Mesendoderm (in vitro differentiated cells): Measurements from ENCODE around the gene SELENOO.

Experiments used
- DNase-seq: peaks from one replicate; pipeline ENCODE4 v3.0.0; 2013
- H2AK5ac ChIP-seq: 2 replicates; pipeline ENCODE4 v1.6.1; 2013; ENCODE audit warnings: low read length, inconsistent platforms
- H2BK120ac ChIP-seq: 2 replicates; pipeline ENCODE4 v1.6.1; 2013; ENCODE audit warnings: low read depth, mild to moderate bottlenecking, low read length, moderate library complexity, mixed read lengths
- H2BK15ac ChIP-seq: replicated peaks from 2 replicates; pipeline ENCODE4 v1.6.1; 2013; ENCODE audit warnings: low read depth, mild to moderate bottlenecking, moderate library complexity
- H2BK5ac ChIP-seq: 2 replicates; pipeline ENCODE4 v1.6.1; 2013; ENCODE audit warnings: low read length, inconsistent platforms
- H3K18ac ChIP-seq: 2 replicates; pipeline ENCODE4 v1.6.1; 2013; ENCODE audit warnings: mild to moderate bottlenecking, low read length, mixed read lengths
- H3K23ac ChIP-seq: one replicate; pipeline ENCODE4 v1.6.1; 2013; ENCODE audit warnings: low read length
- H3K27ac ChIP-seq: 2 replicates; pipeline ENCODE4 v1.5.1; 2013; ENCODE audit warnings: low read depth, mild to moderate bottlenecking, inconsistent platforms, low read length, moderate library complexity
- H3K27me3 ChIP-seq: 2 replicates; pipeline ENCODE4 v1.6.1; 2013; ENCODE audit warnings: low read length, control low read depth, mild to moderate bottlenecking, inconsistent platforms; ENCODE audit not compliant: insufficient read depth, poor library complexity
- H3K36me3 ChIP-seq: 2 replicates; pipeline ENCODE4 v1.6.1; 2013; ENCODE audit warnings: low read length, inconsistent platforms; ENCODE audit not compliant: control insufficient read depth, insufficient read depth
- H3K4ac ChIP-seq: one replicate; pipeline ENCODE4 v1.6.1; 2013; ENCODE audit warnings: low read depth, mild to moderate bottlenecking, low read length, moderate library complexity
- H3K4me1 ChIP-seq: 2 replicates; pipeline ENCODE4 v1.6.1; 2013; ENCODE audit warnings: low read depth, low read length, inconsistent platforms; ENCODE audit not compliant: control insufficient read depth
- H3K4me2 ChIP-seq: 2 replicates; pipeline ENCODE4 v1.6.1; 2013; ENCODE audit warnings: low read length
- H3K4me3 ChIP-seq: 2 replicates; pipeline ENCODE4 v1.5.1; 2013; ENCODE audit warnings: mild to moderate bottlenecking, low read length
- H3K56ac ChIP-seq: one replicate; pipeline ENCODE4 v1.6.1; 2013; ENCODE audit warnings: low read length
- H3K79me1 ChIP-seq: 2 replicates; pipeline ENCODE4 v1.6.1; 2013; ENCODE audit warnings: low read length, inconsistent platforms
- H3K79me2 ChIP-seq: 2 replicates; pipeline ENCODE4 v1.6.1; 2013; ENCODE audit warnings: mild to moderate bottlenecking, low read length; ENCODE audit not compliant: control insufficient read depth, insufficient read depth
- H3K9ac ChIP-seq: 2 replicates; pipeline ENCODE4 v1.6.1; 2013; ENCODE audit warnings: low read length, inconsistent platforms
- H4K5ac ChIP-seq: one replicate; pipeline ENCODE4 v1.6.1; 2013; ENCODE audit warnings: low read length
- H4K8ac ChIP-seq: one replicate; pipeline ENCODE4 v1.6.1; 2013; ENCODE audit warnings: low read depth, mild to moderate bottlenecking, control low read depth, low read length, moderate library complexity
- WGBS: extraction: QIAGEN DNeasy Blood & Tissue Kit; methylation state at CpG from one replicate; pipeline ENCODE4 v1.1.7; 2013; ENCODE audit warnings: low lambda C conversion rate, missing lambda C conversion rate; ENCODE audit not compliant: insufficient coverage; ENCODE audit errors: extremely low coverage; 5-methylcytosine and 5-hydroxymethylcytosine counted together

SELENOO gene

GRCh38 chr22:50258361-50259292, 57.8 kb downstream of the SELENOO start:
- Histone ChIP-seq H3K4me3 (no peak overlapping the region), H3K9ac (no peak overlapping the region), H3K27ac (no peak overlapping the region), H2BK15ac (no peak overlapping the region), H3K18ac (no peak overlapping the region), H3K4ac (no peak overlapping the region), H3K23ac (no peak overlapping the region), H3K79me1 (no peaks in the 10 kb centered on the region), H2BK120ac (no peak overlapping the region), H4K5ac (no peak overlapping the region), H4K8ac (no peak overlapping the region), H3K36me3 (no peaks in the 10 kb centered on the region), H3K4me2 (no peak overlapping the region), H2BK5ac (no peak overlapping the region), H3K27me3 (no peaks in the 10 kb centered on the region), H2AK5ac (no peak overlapping the region), H3K4me1 (no peaks in the 10 kb centered on the region), H3K56ac (no peak overlapping the region), H3K79me2 (no peaks in the 10 kb centered on the region)
- DNase-seq: no peak
- no CpG with 5 or more reads among the region's 24 CpGs for WGBS

GRCh38 chr22:50259302-50259701, 58.5 kb downstream of the SELENOO start:
- no peak overlapping the region for H3K4ac ChIP-seq

GRCh38 chr22:50260434-50260800, 59.6 kb downstream of the SELENOO start:
- Histone ChIP-seq H3K4me3 (no peak overlapping the region), H3K4me2 (peak overlapping the region; percentile 62), H3K36me3 (no peaks in the 10 kb centered on the region), H2BK5ac (no peak overlapping the region), H3K79me1 (no peaks in the 10 kb centered on the region), H4K8ac (no peak overlapping the region), H3K27me3 (no peaks in the 10 kb centered on the region), H3K18ac (no peak overlapping the region), H3K4me1 (no peaks in the 10 kb centered on the region), H3K9ac (peak overlapping the region; percentile 82), H3K4ac (no peak overlapping the region), H2BK120ac (no peak overlapping the region), H3K27ac (no peak overlapping the region), H3K56ac (peak overlapping the region; percentile 93), H4K5ac (no peak overlapping the region), H2AK5ac (peak overlapping the region; percentile 45), H2BK15ac (no peak overlapping the region), H3K79me2 (no peaks in the 10 kb centered on the region), H3K23ac (no peak overlapping the region)
- no peak for DNase-seq
- WGBS: no CpG with 5 or more reads among the region's 11 CpGs

More at GRCh38 chr22:50259302-50259701, 58.5 kb downstream of the SELENOO start:
- Histone ChIP-seq H2BK15ac (no peak overlapping the region), H3K18ac (no peak overlapping the region), H3K36me3 (no peaks in the 10 kb centered on the region), H3K4me2 (no peak overlapping the region), H3K4me3 (no peak overlapping the region), H2AK5ac (no peak overlapping the region), H3K56ac (no peak overlapping the region), H3K23ac (no peak overlapping the region), H2BK5ac (no peak overlapping the region), H3K79me1 (no peaks in the 10 kb centered on the region), H2BK120ac (no peak overlapping the region), H3K79me2 (no peaks in the 10 kb centered on the region), H4K8ac (no peak overlapping the region), H3K27ac (no peak overlapping the region), H3K9ac (no peak overlapping the region), H3K27me3 (no peaks in the 10 kb centered on the region), H3K4me1 (no peaks in the 10 kb centered on the region), H4K5ac (no peak overlapping the region)
- WGBS: no CpG with 5 or more reads among the region's 15 CpGs
- DNase-seq: no peak

- no peaks in the 10 kb centered on the region for H3K36me3 ChIP-seq
- H3K23ac ChIP-seq: no peak overlapping the region
- no peak overlapping the region for H2BK120ac ChIP-seq
- H3K4me2 ChIP-seq: peak overlapping the region; percentile 62
- H3K18ac ChIP-seq: peak overlapping the region; percentile 9
- no peak overlapping the region for H4K8ac ChIP-seq
- no peak overlapping the region for H3K4ac ChIP-seq
- H2BK15ac ChIP-seq: no peak overlapping the region
- H3K56ac ChIP-seq: peak overlapping the region; percentile 93
- peak overlapping the region; percentile 55 for H3K4me3 ChIP-seq
- no peak overlapping the region for H2BK5ac ChIP-seq
- H2AK5ac ChIP-seq: no peak overlapping the region
- no peaks in the 10 kb centered on the region for H3K79me2 ChIP-seq
- no peak for DNase-seq
- H3K9ac ChIP-seq: peak overlapping the region; percentile 82
- H4K5ac ChIP-seq: no peak overlapping the region
- H3K4me1 ChIP-seq: no peaks in the 10 kb centered on the region
- no peaks in the 10 kb centered on the region for H3K27me3 ChIP-seq
- H3K27ac ChIP-seq: no peak overlapping the region
- no CpG with 5 or more reads among the region's 92 CpGs for WGBS
- H3K79me1 ChIP-seq: no peaks in the 10 kb centered on the region
These were observed 60.2 kb downstream of the SELENOO start for GRCh38 chr22:50260801-50261614.

- H3K27ac ChIP-seq: no peak within 1 kb of the TSS
These were observed 61.0 kb downstream of the SELENOO start, which contains the start of gene MAPK12 for GRCh38 chr22:50261615-50262459. TSS of gene MAPK12 (minus strand) at chr22:50261683. CDS start at chr22:50261509, 174 bp downstream.

More at GRCh38 chr22:50261615-50262459, 61.0 kb downstream of the SELENOO start, which contains the start of gene MAPK12:
- no CpG with 5 or more reads among the region's 61 CpGs for WGBS
- no peak within 1 kb of the TSS for H3K4ac ChIP-seq
- no peaks in the 10 kb centered on the region for H3K79me1 ChIP-seq
- no peak within 1 kb of the TSS for H4K5ac ChIP-seq
- H3K27me3 ChIP-seq: no peaks in the 10 kb centered on the region
- no peak within 1 kb of the TSS for H2BK5ac ChIP-seq
- peak within 1 kb of the TSS; percentile 62 for H3K4me2 ChIP-seq
- no peaks in the 10 kb centered on the region for H3K79me2 ChIP-seq
- peak within 1 kb of the TSS; percentile 55 for H3K4me3 ChIP-seq
- no peak within 1 kb of the TSS for H2BK15ac ChIP-seq
- H3K23ac ChIP-seq: no peak within 1 kb of the TSS
- no peak within 1 kb of the TSS for H2BK120ac ChIP-seq
- no peak within 1 kb of the TSS for H4K8ac ChIP-seq
- H3K4me1 ChIP-seq: no peaks in the 10 kb centered on the region
- H2AK5ac ChIP-seq: no peak within 1 kb of the TSS
- H3K9ac ChIP-seq: peak within 1 kb of the TSS; percentile 82
- H3K56ac ChIP-seq: peak within 1 kb of the TSS; percentile 93
- peak within 1 kb of the TSS; percentile 9 for H3K18ac ChIP-seq
- no peaks in the 10 kb centered on the region for H3K36me3 ChIP-seq
- DNase-seq: no peak
